OCI-LY1 (cell line): ENCODE data around the gene CA7.

Experiments used
- H2AFZ ChIP-seq: fragments of 200-600 bp; sonication (generic), shearing (Covaris generic); 2 replicates; pipeline ENCODE4 v1.6.0; 2014; ENCODE audit warnings: antibody characterized with exemption, mild to moderate bottlenecking, low read length
- H3F3A ChIP-seq: fragments of 200-600 bp; sonication (generic), shearing (Covaris generic); 2 replicates; pipeline ENCODE4 v1.6.0; 2014; ENCODE audit warnings: mild to moderate bottlenecking, antibody characterized with exemption, low read length, moderate library complexity; ENCODE audit not compliant: insufficient read depth
- H3K27ac ChIP-seq: fragments of 200-600 bp; sonication (generic); 2 replicates; pipeline ENCODE4 v1.5.1; 2014; ENCODE audit warnings: low read length, mixed run types, mild to moderate bottlenecking, low read depth; ENCODE audit not compliant: poor library complexity, severe bottlenecking
- H3K27me3 ChIP-seq: fragments of 200-600 bp; sonication (generic); 2 replicates; pipeline ENCODE4 v1.6.0; 2014; ENCODE audit warnings: antibody characterized with exemption, mild to moderate bottlenecking, low read length, moderate library complexity; ENCODE audit not compliant: insufficient read depth
- H3K36me3 ChIP-seq: fragments of 200-600 bp; sonication (generic); 2 replicates; pipeline ENCODE4 v1.6.1; 2014; ENCODE audit warnings: mild to moderate bottlenecking, antibody characterized with exemption, low read length, moderate library complexity, mixed read lengths; ENCODE audit not compliant: insufficient read depth
- H3K4me1 ChIP-seq: fragments of 200-600 bp; sonication (generic); 2 replicates; pipeline ENCODE4 v1.5.1; 2014; ENCODE audit warnings: mild to moderate bottlenecking, low read length, moderate library complexity; ENCODE audit not compliant: insufficient read depth, severe bottlenecking
- H3K4me2 ChIP-seq: fragments of 200-600 bp; sonication (generic), shearing (Covaris generic); 2 replicates; pipeline ENCODE4 v1.6.1; 2014; ENCODE audit warnings: low read length
- H3K4me3 ChIP-seq: fragments of 200-600 bp; sonication (generic); 2 replicates; pipeline ENCODE4 v1.5.1; 2014; ENCODE audit warnings: low read length, low read depth, mild to moderate bottlenecking, mixed read lengths; ENCODE audit not compliant: poor library complexity, severe bottlenecking
- H3K79me2 ChIP-seq: fragments of 200-600 bp; shearing (Covaris generic); 2 replicates; pipeline ENCODE4 v1.6.1; 2016; ENCODE audit warnings: mixed run types, low read length, mixed read lengths; ENCODE audit not compliant: insufficient read depth
- H3K9ac ChIP-seq: fragments of 200-600 bp; sonication (generic), shearing (Covaris generic); 2 replicates; pipeline ENCODE4 v1.6.1; 2014; ENCODE audit warnings: mild to moderate bottlenecking, low read length, mixed read lengths
- H3K9me2 ChIP-seq: fragments of 200-600 bp; sonication (generic), shearing (Covaris generic); 2 replicates; pipeline ENCODE4 v1.6.1; 2014; ENCODE audit warnings: low read depth, mild to moderate bottlenecking, low read length, mixed read lengths
- H3K9me3 ChIP-seq: fragments of 200-600 bp; shearing (Covaris generic); 2 replicates; pipeline ENCODE4 v1.6.1; 2014; ENCODE audit warnings: low read length, mixed read lengths
- H4K20me1 ChIP-seq: fragments of 200-600 bp; sonication (generic), shearing (Covaris generic); 2 replicates; pipeline ENCODE4 v1.6.0; 2016; ENCODE audit warnings: mild to moderate bottlenecking, low read length; ENCODE audit not compliant: insufficient read depth
- EZH2 ChIP-seq: fragments of 200-600 bp; sonication (generic), shearing (Covaris generic); IDR thresholded peaks from 2 replicates; pipeline ENCODE4 v1.8.0; 2017; ENCODE audit warnings: borderline replicate concordance, mixed run types, mild to moderate bottlenecking, antibody characterized with exemption, low read length, moderate library complexity, mixed read lengths
- TF ChIP-seq, protein P1 (sequence below): fragments of 200-600 bp; sonication (generic), shearing (Covaris generic); IDR thresholded peaks from 2 replicates; pipeline ENCODE4 v1.5.1; 2017; ENCODE audit warnings: mild to moderate bottlenecking, antibody characterized with exemption, low read length, moderate library complexity, mixed read lengths

Gene CA7

DNA sequence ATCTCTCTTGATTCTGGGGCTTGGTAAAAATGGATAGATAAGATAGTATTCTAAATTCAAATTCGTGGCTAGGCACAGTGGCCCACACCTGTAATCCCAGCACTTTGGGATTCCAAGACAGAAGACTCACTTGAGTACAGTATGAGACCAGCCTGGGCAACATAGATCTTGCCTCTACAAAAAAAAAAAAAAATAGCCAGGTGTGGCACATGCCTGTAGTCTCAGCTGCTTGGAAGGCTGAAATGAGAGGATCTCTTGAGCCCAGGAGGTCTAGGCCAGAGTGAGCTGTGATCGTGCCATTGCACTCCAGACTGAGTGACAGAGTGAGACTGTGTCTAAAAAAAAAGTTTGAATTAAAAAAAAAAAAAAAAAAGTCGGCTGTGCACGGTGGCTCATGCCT, 45.4 kb downstream of the CA7 start:
- TF ChIP-seq, protein P1, sequence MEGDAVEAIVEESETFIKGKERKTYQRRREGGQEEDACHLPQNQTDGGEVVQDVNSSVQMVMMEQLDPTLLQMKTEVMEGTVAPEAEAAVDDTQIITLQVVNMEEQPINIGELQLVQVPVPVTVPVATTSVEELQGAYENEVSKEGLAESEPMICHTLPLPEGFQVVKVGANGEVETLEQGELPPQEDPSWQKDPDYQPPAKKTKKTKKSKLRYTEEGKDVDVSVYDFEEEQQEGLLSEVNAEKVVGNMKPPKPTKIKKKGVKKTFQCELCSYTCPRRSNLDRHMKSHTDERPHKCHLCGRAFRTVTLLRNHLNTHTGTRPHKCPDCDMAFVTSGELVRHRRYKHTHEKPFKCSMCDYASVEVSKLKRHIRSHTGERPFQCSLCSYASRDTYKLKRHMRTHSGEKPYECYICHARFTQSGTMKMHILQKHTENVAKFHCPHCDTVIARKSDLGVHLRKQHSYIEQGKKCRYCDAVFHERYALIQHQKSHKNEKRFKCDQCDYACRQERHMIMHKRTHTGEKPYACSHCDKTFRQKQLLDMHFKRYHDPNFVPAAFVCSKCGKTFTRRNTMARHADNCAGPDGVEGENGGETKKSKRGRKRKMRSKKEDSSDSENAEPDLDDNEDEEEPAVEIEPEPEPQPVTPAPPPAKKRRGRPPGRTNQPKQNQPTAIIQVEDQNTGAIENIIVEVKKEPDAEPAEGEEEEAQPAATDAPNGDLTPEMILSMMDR: no peak
- TF ChIP-seq EZH2: no peak
- Histone ChIP-seq H3K4me1 (no peaks in the 10 kb centered on the region), H3K9me3 (no peaks in the 10 kb centered on the region), H3K27me3 (no peaks in the 10 kb centered on the region), H3K36me3 (peaks cover 27% of the 10 kb centered on the region), H3K9me2 (no peaks in the 10 kb centered on the region), H3K9ac (no peak overlapping the region), H3K79me2 (no peaks in the 10 kb centered on the region), H3F3A (no peaks in the 10 kb centered on the region), H2AFZ (no peak overlapping the region), H4K20me1 (no peaks in the 10 kb centered on the region), H3K4me2 (no peak overlapping the region), H3K27ac (no peak overlapping the region), H3K4me3 (no peak overlapping the region)

DNA sequence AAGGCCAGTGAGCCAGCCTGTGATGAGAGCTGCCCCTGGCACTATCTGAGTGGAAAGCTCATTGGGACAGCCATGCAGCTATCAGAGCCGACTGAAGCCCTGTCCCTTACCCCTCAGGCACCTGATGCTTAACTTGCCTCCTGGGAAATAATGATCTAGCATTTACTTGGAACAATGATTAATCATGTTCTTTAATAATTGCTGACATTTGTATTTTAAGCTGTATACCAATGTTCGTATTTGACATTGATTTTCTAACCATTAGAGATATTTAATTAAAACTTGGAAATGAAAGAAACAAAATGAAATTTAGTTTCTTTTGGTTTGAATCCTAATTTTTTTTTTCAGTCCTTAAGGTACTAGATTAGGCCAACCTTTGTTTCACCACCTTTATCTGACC, 46.6 kb downstream of the CA7 start:
- H3K4me1 ChIP-seq: no peaks in the 10 kb centered on the region
- no peaks in the 10 kb centered on the region for H3K9me2 ChIP-seq
- no peaks in the 10 kb centered on the region for H4K20me1 ChIP-seq
- no peak overlapping the region for H3K4me2 ChIP-seq
- peaks cover 16% of the 10 kb centered on the region for H3K36me3 ChIP-seq
- no peak overlapping the region for H2AFZ ChIP-seq
- H3K4me3 ChIP-seq: no peak overlapping the region
- no peaks in the 10 kb centered on the region for H3K9me3 ChIP-seq
- no peaks in the 10 kb centered on the region for H3F3A ChIP-seq
- no peak overlapping the region for H3K27ac ChIP-seq
- H3K27me3 ChIP-seq: no peaks in the 10 kb centered on the region
- H3K79me2 ChIP-seq: no peaks in the 10 kb centered on the region
- no peak overlapping the region for H3K9ac ChIP-seq
- TF ChIP-seq, protein P1: no peak
- TF ChIP-seq EZH2: no peak

DNA sequence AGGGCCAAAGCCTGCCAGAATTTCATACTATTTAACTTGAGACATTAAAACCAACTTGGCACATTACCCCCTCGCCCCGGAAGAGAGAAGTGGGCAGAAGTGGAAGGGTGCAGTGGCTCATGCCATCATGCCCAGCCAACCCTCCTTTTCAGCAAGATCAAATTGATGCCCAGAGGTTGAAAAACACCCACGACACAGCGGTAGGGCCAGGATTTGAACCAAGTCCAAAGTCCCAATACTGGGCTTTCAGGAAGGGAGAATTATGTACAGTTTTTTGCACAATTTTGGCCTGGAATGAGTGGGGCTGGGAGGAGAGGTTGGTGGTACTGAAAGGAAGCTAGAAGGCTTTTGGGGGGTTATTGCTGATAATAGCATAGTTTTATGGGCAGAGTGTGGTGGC, 47.1 kb downstream of the CA7 start:
- H3K36me3 ChIP-seq: peaks cover 10% of the 10 kb centered on the region
- H3K9me3 ChIP-seq: no peaks in the 10 kb centered on the region
- H3K4me3 ChIP-seq: no peak overlapping the region
- H3F3A ChIP-seq: no peaks in the 10 kb centered on the region
- H3K4me2 ChIP-seq: no peak overlapping the region
- no peaks in the 10 kb centered on the region for H3K9me2 ChIP-seq
- TF ChIP-seq, protein P1: no peak
- TF ChIP-seq EZH2: no peak
- no peak overlapping the region for H3K9ac ChIP-seq
- no peak overlapping the region for H2AFZ ChIP-seq
- no peaks in the 10 kb centered on the region for H3K79me2 ChIP-seq
- H3K27ac ChIP-seq: no peak overlapping the region
- no peaks in the 10 kb centered on the region for H3K27me3 ChIP-seq
- no peaks in the 10 kb centered on the region for H4K20me1 ChIP-seq
- H3K4me1 ChIP-seq: no peaks in the 10 kb centered on the region
